Upper lobe of left lung (tissue), 4 donors: ENCODE data around the gene CMTM4.

ENCODE experiments used
- CTCF ChIP-seq, 6 experiments: fragments of 450-650 bp in 4 of 6; fragments of 200-600 bp in 2 of 6; sonication (generic) in 2 of 6; IDR thresholded peaks; one replicate each; pipeline ENCODE4 v1.5.1; 2016 to 2019; ENCODE audit warnings: antibody characterized with exemption in 6 of 6
- POLR2A ChIP-seq, 4 donors: fragments of 450-650 bp; IDR thresholded peaks; one replicate each; pipeline ENCODE4 v1.5.1; 2016 to 2017; ENCODE audit warnings: antibody characterized with exemption in 4 of 4, mild to moderate bottlenecking in 2 of 4
- POLR2AphosphoS5 ChIP-seq, 2 donors: sonication (generic); formaldehyde crosslinking; IDR thresholded peaks; one replicate each; pipeline ENCODE4 v1.5.1; 2017; ENCODE audit warnings: antibody characterized with exemption in 2 of 2

GRCh38 chr16:66661210-66661560 lies 35.4 kb downstream of the CMTM4 start:
- TF ChIP-seq CTCF (IDR thresholded peaks at IDR 0.05) = no peak
- no peak for TF ChIP-seq POLR2A (IDR thresholded peaks at IDR 0.05)
- TF ChIP-seq POLR2AphosphoS5 (IDR thresholded peaks at IDR 0.05) = no peak
